Fibroblast of gingiva (primary cell): ENCODE measurements around the gene TMPRSS6.
A peak's percentile ranks its signal among the peaks of the same experiment; 100 is the strongest.

ENCODE experiments used
- DNase-seq: peaks from one replicate; pipeline ENCODE4 v3.0.0-alpha.2; 2011; ENCODE audit warnings: low read depth

Gene TMPRSS6

DNA sequence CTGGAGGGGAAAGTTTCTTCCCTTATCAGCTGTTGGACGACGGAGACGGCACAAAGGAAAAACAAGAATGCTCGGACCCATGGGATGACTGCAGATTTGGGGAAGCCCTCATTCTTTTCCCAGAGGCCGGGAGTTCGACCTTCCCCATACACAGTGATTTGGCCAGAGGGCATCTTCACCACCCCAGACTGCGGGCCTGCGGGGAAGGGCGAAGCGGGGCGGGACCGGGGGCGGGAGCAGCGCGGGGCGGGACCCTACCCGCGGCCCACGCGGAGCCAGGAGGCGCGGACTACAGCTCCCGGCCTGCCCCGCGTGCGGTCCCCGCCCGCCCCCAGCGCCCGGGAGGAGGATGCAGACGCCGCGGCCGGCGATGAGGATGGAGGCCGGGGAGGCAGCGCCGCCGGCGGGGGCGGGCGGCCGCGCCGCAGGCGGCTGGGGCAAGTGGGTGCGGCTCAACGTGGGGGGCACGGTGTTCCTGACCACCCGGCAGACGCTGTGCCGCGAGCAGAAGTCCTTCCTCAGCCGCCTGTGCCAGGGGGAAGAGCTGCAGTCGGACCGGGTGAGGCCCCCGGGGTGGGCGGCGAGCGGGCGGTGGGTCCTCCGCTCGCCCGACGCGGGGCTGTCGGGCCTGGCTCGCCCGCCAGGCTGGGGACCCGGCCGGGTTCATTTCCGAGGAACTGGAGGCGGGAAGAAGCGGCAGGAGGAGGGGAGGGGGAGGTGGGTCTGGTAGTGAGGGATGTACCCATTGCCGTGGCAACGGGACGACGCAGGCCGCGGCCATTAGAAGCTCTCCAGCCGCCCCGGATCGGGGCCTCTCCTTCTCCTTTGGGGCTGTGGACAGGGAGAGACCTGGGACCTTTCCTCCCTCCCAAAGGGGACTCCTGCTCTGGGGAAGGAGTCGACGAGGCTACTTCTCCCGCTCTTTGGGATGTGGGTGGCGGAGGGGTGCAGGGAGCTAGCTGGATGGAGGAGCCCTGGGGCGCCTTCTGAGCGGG lies 57.8 kb downstream of the TMPRSS6 start, which contains the start of gene KCTD17:
TSS of gene KCTD17 (plus strand) at position 352 of the 995 bp plus-strand sequence. CDS start at position 371, 19 bp downstream.
- DNase-seq = peak; percentile 69

DNA sequence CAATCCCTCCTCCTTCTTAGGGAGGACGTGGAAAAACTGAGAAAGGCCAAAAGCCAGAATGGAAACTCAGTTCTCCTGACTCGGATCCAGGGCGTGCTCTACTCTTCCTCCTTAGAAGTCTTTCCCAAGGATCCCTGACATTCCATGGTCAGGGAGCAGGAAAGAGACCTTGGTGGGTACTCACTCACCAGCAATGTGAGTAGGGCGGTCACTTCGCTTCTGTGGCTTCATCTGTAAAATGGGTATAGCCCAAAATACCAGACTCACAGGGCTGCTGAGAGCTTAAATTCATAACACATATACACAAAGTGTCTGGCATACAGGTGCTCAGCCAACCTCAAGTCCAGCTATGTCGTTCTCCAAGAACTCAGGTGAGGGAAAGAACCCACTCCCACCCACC lies 58.6 kb downstream of the TMPRSS6 start:
- DNase-seq = no peak

DNA sequence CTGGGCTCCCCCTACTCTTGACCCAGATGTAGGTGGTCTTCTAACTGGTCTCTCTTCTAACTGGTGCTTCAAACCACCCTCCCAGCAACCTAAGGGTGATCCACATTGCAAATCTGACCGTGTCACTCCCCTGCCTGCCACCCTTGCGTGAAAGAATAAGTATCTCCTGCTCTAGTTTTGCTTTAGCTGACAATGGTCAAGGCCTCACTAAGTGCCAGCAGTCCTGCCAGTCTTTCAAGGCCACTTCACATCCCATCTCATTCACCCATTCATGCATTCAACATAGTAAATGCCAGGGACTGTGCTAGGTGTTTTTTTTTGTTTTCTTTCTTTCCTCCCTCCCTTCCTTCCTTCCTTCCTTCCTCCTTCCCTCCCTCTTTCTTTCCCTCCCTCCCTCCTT lies 60.3 kb downstream of the TMPRSS6 start:
- no peak for DNase-seq

DNA sequence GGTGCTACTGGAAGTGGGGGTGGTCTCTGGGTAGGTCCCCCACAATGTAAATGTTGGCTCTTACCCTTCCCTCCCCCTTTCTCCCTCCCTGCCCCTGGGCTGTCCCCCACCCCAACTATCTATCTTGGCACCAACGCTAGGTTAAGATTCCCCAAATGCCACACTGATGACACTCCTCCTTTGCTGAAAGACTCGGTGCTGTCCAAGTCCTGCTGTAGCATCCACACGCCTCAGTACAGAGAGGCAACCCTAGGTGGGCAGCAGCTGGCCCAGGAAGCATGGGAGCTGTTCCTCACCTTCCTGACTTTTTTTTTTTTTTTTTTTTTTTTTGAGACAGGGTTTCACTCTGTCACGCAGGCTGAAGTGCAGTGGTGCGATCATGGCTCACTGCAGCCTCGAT lies 61.4 kb downstream of the TMPRSS6 start:
- no peak for DNase-seq

DNA sequence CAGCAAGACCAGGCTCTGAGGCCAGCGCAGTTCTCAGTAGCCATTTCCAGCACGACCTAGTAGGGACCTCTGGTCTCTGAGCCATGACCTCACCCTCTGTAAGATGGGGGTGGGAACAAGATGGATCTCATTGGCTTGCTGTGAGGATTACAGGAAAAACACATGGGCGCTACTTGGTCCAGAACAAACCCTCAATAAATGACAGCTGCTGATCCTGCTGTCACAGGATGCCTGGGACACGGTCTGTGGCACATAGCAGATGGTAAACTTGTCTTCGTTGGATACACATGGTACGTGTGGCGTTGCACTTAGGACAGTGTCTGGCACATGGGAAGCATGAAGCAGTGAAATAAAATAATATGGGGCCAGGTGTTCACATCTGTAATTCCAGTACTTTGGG lies 62.5 kb downstream of the TMPRSS6 start:
- no peak for DNase-seq

DNA sequence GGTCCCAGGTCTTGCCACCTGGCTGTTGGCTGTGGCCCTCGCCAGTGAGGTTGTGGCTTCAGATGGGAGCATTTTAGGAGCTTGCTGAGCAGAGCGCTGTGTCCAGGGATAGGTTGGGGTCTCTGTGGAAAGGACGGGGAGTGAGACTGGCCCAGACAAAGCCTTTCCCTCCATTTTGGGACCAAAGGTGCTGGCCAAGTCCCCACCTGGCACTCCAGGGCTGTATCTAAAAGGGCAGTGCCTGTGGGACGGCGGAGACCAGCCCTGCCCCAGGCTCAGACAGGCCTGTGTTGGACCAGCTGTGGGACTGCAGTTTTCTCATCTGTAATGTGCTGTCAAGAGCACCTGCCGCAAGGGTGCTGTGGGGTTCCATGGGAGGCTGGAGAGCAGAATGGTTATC lies 62.9 kb downstream of the TMPRSS6 start:
- no peak for DNase-seq

DNA sequence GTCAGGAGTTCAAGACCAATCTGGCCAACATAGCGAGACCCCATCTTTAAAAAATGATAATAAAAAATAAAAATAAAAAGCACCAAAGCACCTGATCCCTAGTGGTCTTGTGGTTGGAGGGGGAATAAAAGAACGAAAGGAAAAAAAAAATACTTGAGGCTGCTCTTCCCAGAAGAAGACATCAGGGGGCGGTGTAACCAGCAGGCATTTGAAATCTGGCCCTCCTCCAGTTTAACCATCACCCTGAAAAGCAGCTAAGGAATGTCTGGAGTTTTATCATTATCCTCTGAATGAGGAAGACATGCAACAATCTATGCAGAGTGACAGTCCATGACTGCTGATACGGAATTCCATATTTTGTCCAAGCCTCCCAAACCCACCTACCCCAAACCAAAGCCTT lies 63.6 kb downstream of the TMPRSS6 start:
- DNase-seq = peak; percentile 14

DNA sequence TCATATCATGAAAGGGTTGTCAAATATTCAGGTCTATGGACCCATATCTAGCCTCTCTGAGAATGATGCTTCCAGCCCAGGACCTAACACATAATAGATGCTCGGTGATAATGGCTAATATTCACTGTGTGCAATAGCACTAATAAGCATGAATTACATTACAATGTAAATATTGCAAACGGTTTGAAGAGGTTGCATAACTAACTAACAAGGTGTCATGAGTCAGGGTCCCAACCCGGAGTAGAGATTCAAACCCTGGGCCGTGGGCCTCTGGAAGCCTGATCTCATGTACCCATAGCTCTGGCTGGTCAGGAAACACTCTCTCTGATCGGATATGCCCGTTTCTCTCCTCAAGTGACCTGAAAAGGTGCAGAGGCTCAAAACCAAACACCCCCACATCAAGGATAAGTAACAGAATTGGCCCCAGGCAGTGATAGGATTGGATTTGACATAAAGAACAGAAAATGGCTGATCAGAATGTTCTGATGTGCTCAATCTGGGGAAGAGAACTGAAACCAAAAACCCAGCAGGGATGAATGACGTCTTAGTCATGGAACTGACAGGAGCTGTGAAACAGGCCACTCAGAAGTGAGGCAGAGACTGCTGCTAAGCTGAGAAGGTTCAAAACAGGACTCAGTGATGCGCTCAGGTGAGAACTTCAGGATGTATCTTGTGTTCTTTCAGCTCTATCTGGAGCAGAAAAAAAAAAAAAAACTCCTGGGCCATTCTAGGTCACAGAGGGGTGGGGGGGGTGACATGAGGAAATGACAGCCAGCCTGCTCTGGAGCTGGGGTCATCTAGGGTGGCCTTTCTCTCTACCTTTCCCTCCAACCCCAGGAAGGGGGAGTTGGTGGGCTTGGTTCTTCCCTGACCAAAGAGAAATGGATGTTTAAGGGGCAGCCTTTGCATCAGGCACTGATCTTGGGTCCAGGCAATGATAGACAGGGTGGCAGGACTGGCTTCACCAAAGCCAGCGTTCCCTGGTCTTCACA lies 64.6 kb downstream of the TMPRSS6 start:
- DNase-seq = no peak

DNA sequence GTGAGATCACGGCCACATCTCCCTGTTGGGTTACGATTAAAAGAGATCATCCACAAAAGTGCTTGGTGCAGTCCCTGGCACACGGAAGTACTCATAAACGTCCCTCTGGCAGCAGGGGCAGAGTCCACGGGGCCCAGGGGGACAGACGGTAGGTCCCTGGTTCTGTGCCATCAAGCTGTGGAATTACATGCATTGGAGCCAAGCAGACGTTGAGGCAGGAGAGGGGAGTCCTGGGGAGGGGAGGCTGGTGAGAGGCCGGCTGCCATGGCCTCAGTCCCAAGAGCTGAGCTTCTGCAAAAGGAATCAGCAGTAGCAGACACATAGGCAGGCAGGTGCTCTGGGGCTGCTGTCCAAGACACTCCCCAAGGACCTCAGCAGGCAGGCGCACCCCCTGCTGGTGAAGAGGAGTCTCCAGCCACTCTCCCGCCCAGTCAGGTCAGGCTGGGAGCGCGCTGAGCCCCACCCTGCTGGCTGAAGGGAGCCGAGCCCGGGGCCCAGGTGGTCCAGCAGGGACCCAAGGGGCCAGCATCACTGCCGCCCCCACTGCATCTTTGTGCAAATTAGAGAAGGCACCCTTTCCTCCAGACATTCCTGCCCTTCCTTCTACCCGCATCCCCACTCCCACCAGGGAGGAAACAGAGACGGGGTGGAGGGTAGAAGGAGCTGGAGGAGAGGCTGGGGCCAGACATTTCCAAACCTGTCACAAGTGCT lies 65.5 kb downstream of the TMPRSS6 start:
- no peak for DNase-seq

DNA sequence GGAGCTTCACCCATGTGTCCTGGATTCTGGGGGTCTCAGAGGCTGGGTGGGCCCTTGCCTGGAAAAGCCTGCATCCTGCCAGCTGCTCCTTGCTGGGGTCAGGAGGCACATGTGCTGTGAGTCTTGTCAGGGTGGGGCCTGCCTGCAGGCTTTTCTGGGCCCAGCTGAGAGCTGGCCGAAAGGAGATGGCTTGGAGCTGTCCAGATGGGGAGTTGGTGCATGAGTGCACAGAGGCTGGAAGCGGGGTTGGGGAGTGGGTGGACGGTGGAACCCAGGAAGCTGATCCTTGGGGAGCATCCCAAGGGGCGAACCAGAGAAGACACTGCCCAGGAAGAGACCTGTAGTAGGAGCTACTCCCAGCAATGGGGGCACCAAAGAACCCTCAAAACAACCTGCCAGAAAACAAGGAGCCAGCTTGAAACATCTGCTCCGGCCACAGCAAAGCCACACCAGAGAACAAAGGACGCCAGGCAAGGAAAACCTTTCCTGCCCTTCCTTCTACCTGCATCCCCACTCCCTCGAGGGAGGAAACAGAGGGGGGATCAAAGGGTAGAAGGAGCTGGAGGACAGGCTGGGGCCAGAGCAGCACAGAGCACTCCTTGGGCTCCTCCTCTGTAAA lies 66.2 kb downstream of the TMPRSS6 start:
- DNase-seq = no peak

DNA sequence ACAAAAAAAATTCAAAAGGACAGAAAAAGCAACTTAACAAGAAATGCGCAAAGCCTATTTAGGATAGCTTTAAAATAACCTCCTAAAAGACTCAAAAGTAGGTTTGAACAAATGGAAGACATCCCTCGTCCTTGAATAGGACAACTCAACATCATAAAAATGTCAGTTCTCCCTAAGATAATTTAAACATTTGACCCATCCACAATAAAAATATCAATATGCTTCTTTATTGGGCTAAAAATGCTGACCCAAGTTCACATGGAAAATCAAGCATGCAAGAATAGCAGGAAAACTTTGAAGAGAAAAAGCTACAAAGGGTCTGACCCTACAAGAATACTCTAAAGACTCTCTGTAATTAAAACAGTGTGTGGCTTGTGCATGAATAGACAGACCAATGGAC lies 70.0 kb downstream of the TMPRSS6 start:
- DNase-seq = no peak

DNA sequence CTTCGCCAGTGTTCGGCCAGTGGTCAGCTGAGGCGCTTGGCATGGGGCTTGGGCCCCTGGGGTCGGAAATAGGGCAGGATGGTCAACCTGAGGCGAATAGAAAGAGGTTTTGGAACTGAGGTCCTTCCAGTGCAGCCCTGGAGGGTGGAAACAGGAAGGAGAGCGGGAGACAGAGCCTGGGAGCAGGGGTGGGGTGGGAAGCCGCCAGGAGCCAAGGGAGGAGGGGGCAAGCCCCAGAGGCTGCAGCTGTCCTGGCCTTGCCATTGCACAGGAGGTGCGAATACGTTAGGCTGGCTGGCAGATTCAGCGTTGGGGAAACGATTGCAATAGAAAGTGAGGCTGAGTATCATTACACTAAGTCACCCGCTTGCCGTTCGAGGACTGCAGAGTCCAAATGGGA lies 71.8 kb downstream of the TMPRSS6 start:
- DNase-seq = no peak

DNA sequence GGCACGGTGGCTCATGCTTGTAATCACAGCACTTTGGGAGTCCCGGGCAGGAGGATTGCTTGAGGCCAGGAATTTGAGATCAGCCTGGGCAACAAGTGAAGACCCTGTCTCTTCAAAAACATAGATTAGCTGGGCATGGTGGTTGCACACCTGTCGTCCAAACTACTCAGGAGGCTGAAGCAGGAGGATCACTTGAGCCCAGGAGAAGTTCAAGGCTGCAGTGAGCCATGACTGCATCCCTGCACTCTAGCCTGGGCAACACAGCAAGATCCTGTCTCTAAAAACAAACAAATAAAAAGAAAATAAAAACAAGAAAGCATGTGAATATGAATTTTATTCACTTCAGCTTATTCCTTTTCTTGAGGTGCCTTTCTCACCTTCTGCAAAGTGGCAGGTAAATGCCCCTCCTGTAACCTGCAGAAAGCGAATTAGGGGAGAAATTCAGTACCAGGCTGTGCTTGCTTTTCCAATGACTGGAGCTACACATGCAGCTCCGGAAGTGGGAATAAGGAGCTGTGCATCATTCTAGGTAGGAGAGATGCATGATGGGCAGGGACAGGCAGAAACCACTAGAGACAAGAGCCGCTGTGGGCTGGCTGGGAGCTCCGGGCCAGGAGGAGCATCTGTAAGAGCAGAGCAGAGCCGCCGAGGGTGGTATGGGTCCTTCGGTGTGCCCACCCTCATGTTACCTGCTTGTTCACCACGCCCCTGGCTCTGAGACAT lies 72.7 kb downstream of the TMPRSS6 start:
- no peak for DNase-seq

DNA sequence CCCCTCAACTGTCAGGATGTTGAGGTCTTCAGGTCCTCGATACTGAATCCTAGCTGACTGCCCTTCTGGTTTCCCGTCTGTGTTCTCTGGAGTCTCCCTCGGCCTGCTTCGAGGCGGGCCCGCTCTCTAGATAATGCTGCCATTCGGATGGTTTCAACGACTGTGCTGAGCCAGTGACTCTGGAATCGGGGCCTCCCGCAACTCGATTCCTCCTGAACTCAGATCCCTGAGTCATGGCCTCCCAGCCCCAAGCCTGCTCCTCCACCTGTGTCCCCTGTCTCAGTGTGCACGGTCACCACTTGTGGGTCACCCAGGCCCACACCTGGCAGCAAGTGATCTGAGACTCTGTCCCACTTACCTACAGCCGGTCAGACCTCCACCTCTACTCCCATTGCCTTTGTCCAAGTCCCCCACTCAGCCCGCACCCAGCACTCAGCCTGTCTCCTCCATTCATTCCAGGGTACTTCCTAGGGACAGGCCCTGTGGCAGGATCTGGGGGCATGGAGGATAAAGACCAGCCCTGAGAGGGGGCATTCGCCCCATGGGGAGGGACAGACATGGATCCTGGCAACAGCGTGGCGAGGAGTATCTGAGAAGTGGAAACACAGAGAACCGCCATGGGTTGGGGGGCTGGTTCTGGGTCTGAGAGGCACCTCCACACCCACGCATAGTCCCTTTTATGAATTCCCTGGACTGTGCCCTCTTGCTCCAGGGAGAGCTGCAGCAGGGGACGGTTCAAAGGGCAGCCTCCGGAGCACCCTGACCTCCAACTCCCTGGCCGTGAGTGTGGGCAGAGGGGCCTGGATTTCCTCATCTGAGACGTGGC lies 75.7 kb downstream of the TMPRSS6 start:
- DNase-seq = no peak

DNA sequence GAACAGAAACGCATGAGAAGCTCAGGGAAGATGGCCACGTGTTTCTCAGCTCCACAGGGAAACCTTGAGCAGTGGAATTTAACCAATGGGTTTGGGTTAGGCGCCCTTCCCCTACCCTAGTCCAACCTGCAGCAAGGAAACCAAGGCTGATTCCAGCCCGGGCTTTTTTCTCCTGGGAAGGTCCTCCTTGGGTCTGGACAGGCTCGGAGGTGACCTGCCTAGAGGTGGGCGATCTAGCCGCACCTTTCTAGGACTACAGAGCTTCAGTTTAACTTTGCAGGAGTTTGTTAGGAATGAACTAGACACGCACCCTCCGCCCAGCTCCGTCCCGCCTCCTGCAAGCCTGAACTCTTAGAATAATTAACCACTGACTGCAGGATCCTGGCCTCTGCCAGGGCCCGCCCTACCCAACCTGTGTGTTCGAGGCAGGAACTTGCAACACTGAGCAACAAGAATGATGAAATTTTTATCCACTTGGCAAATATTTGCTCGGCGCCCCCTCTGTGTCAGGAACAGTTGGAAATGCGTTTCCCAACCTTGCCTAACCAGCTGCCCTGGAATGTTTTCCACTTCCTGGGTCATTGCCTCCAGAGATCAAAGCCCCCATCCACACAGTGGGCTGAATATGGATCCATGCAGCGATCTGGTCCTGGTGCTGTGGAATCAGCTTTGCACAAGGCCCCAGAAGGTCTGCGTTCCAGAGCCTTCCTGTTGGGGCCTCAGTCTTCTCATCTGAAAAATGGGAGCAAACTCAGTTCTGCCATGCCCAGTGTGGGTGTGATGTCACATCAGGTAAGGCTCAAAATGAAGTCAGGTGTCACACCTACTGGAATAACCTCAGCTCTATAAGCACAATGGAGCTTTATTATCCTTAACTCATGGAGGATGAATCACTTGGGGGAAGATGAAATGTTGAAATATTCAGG lies 76.7 kb downstream of the TMPRSS6 start:
- DNase-seq = peak; percentile 69

DNA sequence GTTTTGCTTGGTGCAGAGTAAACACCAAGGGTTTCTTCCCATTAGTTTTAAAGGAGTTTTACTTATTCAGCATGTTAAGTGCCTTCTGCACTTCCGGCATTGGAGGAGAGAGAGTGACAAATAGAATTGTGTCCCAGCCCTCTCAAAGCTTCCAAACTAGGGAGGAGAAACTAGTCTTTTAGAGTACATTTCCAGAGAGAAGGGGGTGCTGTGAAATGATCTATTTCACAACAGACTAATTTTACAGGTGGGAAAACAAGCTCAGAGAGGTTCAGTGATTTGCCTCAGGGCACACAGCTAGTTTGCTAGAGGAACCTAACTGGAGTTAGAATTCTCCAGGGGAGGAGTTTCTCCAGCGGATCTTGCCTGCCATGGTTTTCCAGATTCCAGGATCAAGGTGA lies 77.4 kb downstream of the TMPRSS6 start:
- DNase-seq = no peak

DNA sequence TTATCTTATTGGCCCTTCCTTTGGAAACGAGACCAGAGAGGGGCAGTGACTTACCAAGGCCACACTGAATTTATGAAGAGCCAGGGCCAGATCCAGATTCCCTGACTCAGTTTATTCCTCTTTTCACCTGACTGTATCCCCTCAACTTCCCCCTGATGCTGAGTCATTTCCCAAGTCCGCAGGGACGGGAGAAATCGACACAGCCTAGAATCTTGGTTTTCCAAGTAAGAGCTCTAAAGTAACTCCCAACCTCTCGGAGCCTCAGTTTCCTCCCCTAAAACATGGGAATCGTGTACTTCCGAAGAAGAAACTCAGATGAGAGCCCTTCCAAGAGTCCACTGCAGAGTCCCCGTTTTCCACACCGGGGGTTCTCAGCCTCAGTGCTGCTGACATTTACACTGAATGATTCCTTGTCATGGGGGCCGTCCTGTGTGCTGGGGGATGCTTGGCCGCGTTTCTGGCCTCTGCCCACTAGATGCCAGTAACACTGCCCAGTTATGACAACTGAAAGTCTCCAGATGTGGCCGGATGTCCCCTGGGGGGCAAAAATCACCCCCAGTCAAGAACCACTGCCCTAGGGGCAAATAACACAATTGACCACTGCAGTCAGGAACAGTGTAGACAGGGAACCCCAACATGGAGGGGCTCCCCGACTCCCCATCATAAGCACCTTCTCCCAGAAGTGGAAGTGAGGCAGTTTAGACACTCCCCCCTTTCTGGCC lies 78.8 kb downstream of the TMPRSS6 start:
- no peak for DNase-seq
